LNCAP (cell line): ENCODE results near the gene GREB1L.

ENCODE experiments used
- TF ChIP-seq, protein P1 (sequence below): fragments of 450-650 bp; IDR thresholded peaks from 2 replicates; pipeline ENCODE4 v1.5.1; 2017; ENCODE audit warnings: mild to moderate bottlenecking

Gene GREB1L

DNA sequence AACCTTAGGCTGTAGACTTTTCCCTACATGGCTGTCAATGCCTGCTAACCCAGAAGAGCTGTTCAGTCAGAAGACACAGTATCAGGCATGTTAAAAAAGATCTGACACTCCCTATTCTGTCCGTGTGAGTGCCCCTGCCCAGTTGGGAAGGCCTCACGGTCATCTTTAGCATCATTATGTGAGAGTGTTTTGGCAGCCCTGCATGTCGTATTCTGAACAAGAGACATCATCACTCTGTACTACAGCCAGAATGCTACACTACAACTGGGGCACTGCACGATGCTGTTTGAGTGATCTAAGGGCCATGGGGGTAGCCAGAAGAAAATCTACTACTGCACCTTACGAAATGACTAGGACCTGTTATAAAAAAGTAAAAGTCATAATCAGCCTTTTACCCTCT is 67.2 kb downstream of the GREB1L start:
- TF ChIP-seq, protein P1, sequence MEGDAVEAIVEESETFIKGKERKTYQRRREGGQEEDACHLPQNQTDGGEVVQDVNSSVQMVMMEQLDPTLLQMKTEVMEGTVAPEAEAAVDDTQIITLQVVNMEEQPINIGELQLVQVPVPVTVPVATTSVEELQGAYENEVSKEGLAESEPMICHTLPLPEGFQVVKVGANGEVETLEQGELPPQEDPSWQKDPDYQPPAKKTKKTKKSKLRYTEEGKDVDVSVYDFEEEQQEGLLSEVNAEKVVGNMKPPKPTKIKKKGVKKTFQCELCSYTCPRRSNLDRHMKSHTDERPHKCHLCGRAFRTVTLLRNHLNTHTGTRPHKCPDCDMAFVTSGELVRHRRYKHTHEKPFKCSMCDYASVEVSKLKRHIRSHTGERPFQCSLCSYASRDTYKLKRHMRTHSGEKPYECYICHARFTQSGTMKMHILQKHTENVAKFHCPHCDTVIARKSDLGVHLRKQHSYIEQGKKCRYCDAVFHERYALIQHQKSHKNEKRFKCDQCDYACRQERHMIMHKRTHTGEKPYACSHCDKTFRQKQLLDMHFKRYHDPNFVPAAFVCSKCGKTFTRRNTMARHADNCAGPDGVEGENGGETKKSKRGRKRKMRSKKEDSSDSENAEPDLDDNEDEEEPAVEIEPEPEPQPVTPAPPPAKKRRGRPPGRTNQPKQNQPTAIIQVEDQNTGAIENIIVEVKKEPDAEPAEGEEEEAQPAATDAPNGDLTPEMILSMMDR, result no peak

DNA sequence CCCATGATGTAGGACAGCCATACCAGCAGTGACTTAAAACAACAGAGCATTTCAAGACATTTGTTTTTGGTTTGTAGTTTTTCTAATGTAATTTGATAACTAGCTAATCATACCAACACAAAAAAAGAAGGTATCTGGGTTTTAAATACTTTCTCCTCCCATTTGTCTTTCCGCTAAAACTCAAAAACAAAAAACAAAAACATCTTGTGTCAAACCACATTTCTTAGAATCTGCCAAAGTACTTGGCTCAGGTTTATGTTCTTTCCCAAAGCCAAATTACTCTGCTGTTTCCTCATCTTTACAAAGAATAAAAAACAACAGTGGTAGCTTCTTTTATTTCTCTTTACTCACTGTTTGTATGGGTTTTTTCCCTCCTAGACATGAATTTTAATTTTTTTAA is 71.5 kb downstream of the GREB1L start:
- TF ChIP-seq, protein P1, result no peak

DNA sequence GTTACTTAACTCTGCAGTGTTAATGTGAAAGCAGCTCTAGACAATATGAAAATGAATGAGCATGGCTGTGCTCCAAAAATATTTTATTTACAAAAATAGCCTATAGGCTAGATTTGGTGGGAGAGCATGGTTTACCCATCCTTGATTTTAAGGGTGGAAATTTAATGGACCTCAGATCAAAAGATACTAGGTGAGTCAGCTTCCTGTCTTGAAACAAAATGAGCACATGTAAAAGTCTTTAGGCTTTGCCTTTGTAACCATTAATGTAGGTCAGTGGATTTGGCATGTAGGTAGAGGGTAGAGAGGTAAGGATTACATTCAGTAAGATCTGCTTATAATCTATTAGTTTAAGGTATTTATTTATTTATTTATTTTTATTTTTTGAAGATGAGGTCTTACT is 72.7 kb downstream of the GREB1L start:
- TF ChIP-seq, protein P1, result no peak

DNA sequence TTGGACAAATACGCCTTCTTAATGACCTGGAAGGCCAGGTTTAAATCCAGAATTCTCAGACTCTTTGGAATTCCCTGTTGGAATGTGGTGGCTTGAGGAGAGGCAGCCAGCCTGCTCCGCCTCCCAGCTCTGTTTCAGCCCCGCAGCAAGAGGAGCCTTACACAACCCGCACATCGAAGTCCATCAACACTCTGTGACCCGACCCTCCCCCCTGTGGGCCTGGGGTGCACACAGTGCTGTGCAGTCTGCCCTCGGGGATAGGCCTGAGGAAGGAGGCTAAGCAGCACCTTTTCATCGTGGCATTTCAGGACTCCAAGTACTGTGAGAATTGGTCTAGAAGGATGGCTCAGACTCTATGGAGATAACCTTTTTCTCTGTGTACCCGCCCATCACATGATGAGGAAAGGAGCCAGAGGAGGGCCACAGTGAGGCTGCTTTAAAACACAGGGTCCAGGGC is 73.7 kb downstream of the GREB1L start:
- TF ChIP-seq, protein P1, result no peak

DNA sequence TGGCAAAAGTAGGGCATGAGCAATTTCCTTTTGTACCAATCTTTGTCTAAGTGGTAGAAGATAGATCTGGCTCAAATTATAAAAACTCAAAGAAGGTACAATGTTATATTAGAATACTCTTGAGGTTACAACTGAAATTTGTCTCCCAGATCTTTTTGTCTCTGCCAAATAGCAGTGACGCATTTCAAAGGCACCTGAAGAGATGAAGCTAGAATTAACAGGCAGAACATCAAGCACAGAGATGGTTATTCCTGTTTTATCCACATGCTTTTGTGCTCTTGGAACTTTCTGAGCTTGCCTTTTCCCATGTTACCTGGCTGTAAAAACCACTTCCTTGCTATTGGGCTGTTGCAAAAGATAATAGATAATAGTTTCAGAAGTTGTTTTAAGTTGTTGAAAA is 74.3 kb downstream of the GREB1L start:
- TF ChIP-seq, protein P1, result no peak

DNA sequence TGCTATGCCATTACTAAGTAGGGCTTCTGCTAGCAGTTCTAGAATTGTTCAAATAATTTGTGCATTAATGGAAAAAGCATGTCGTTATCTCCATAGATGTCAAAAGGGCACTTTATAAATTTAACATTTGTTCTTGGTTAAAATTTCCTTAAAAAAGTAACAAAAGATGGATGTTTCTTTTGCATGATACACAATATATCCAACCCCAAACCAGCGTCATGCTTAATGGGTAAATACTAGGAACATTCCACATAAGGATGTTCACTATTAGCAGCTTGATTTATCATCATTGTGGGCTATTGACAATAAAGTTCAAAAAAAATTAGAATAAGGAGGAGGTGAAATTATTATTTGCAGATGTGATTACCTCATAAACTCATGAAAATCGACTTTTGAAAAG is 79.7 kb downstream of the GREB1L start:
- TF ChIP-seq, protein P1, result no peak

DNA sequence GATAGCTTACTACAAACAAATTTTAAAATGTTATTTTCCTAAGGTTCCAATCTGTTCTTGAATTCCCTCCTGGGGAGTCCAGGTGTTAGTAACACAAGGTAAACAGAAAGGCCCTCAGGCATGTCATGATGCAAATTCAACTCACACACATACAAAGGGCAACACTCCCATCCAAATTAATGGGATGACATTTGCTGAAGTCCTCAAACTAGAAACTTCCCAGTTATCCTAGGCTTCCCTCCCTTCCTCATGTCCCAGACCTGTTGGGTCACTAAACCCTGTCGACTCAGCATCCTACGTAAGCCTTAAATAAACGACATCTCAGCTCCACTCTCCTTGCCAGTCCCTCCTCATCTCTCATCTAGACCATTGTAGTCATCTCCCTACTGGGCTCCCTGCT is 85.1 kb downstream of the GREB1L start:
- TF ChIP-seq, protein P1, result no peak

DNA sequence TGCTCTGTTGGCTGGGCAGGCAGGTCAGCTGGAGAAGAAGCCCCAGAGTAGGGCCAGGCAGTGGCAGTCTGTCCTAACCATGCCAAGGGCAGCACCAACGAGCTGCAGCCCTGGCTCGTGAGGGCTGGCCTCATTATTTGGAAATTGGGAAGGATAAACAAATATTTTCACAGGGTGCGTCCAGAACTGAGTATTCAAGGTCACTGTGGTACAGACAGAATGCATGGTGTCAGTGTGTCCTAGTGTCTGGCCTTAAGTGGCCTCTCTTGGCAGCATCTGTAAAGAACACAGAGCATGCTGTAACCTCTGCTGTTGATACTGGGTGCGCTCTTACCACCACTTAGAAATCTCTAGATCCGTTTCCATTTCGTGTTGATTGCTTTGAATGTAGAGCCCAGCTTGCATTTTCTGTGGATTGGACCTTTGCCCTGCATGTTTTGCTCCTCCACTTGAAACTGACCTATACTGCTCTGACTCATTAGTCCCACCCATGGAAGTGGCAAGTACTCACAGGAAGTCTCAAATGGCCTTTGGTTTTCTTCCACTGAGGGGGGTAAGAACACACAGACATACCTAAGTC is 88.2 kb downstream of the GREB1L start:
- TF ChIP-seq, protein P1, result no peak
